ENCODE data around the gene PLXDC2.

The PLXDC2 gene

GRCh38 chr10:19906108-19906791 lies 90.0 kb downstream of the PLXDC2 start:
- H3K4me1 Mint-ChIP-seq, result peaks cover 46% of the 10 kb centered on the region
- DNase-seq, result no peak
- no peak overlapping the region for H3K4me3 Mint-ChIP-seq
- TF ChIP-seq, protein P1, sequence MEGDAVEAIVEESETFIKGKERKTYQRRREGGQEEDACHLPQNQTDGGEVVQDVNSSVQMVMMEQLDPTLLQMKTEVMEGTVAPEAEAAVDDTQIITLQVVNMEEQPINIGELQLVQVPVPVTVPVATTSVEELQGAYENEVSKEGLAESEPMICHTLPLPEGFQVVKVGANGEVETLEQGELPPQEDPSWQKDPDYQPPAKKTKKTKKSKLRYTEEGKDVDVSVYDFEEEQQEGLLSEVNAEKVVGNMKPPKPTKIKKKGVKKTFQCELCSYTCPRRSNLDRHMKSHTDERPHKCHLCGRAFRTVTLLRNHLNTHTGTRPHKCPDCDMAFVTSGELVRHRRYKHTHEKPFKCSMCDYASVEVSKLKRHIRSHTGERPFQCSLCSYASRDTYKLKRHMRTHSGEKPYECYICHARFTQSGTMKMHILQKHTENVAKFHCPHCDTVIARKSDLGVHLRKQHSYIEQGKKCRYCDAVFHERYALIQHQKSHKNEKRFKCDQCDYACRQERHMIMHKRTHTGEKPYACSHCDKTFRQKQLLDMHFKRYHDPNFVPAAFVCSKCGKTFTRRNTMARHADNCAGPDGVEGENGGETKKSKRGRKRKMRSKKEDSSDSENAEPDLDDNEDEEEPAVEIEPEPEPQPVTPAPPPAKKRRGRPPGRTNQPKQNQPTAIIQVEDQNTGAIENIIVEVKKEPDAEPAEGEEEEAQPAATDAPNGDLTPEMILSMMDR (IDR thresholded peaks at IDR 0.05), result no peak
- peaks cover 30% of the 10 kb centered on the region for H3K9me3 Mint-ChIP-seq
- peaks cover 30% of the 10 kb centered on the region for H3K36me3 Mint-ChIP-seq (ENCODE audit: low read depth)
- H3K27me3 Mint-ChIP-seq (ENCODE audit: low read depth, poor library complexity), result no peaks in the 10 kb centered on the region
- H3K27ac Mint-ChIP-seq, result peak overlapping the region; percentile 8

- Mint-ChIP-seq H3K9me3 (peaks cover 6% of the 10 kb centered on the region), H3K4me1 (peaks cover 49% of the 10 kb centered on the region)
- no peak for DNase-seq
Observed at GRCh38 chr10:19908991-19909696, 92.9 kb downstream of the PLXDC2 start.

GRCh38 chr10:19911886-19912285 lies 95.7 kb downstream of the PLXDC2 start:
- TF ChIP-seq, protein P1 (IDR thresholded peaks at IDR 0.05), result no peak
- DNase-seq, result no peak
- Mint-ChIP-seq H3K27ac (no peak overlapping the region), H3K9me3 (no peaks in the 10 kb centered on the region), H3K27me3 (ENCODE audit: low read depth, poor library complexity) (no peaks in the 10 kb centered on the region), H3K4me1 (peaks cover 25% of the 10 kb centered on the region), H3K36me3 (ENCODE audit: low read depth) (peaks cover 18% of the 10 kb centered on the region), H3K4me3 (no peak overlapping the region)

More at GRCh38 chr10:19908991-19909696, 92.9 kb downstream of the PLXDC2 start:
- H3K36me3 Mint-ChIP-seq (ENCODE audit: low read depth), result peaks cover 7% of the 10 kb centered on the region
- no peak overlapping the region for H3K27ac Mint-ChIP-seq
- TF ChIP-seq, protein P1 (IDR thresholded peaks at IDR 0.05), result no peak
- no peaks in the 10 kb centered on the region for H3K27me3 Mint-ChIP-seq (ENCODE audit: low read depth, poor library complexity)
- H3K4me3 Mint-ChIP-seq, result no peak overlapping the region

DNA sequence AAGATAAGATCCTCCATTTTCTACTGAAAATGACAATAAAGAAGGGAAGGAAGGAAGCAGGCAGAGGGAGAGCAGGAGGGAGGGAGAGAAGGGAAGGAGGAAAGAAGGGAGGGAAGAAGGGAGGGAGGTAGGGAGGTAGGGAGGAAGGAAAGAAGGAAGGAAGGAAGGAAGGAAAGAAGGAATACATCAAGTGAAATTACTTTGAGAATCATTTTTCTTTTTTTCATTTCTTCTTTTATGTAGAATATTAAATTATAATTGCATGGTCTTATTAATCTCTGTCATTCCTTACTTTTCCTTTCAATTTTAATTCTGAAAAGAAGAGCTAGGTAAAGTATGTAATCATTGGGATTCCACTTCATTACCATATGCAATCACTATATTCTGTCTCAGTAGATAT lies 97.8 kb downstream of the PLXDC2 start:
- no peak overlapping the region for H3K27ac Mint-ChIP-seq
- no peak for DNase-seq
- no peaks in the 10 kb centered on the region for H3K27me3 Mint-ChIP-seq (ENCODE audit: low read depth, poor library complexity)
- peaks cover 27% of the 10 kb centered on the region for H3K4me1 Mint-ChIP-seq
- TF ChIP-seq, protein P1 (IDR thresholded peaks at IDR 0.05), result no peak
- H3K4me3 Mint-ChIP-seq, result no peak overlapping the region
- H3K36me3 Mint-ChIP-seq (ENCODE audit: low read depth), result peaks cover 18% of the 10 kb centered on the region
- no peaks in the 10 kb centered on the region for H3K9me3 Mint-ChIP-seq

DNA sequence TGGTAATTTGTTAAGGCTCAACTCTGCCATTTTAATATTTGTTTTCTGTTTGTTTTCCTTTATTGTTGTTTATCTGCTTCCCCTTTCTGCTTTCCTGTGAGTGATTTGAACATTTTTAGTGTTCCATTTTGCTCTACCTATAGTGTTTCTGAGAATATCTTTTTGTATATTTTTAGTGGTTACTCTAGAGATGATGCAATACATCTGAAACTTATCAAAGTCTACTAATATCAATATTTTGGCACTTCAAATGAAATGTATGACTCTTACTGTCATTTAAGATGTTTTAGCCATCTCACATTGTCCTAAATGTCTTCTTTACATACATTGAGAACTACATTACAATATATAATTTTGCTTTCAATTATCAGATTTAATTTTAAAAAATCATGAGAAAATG lies 98.9 kb downstream of the PLXDC2 start:
- Mint-ChIP-seq H3K4me1 (peaks cover 34% of the 10 kb centered on the region), H3K9me3 (no peaks in the 10 kb centered on the region)

More for the DNA sequence above, 98.9 kb downstream of the PLXDC2 start:
- H3K4me3 Mint-ChIP-seq, result no peak overlapping the region
- DNase-seq, result no peak
- peaks cover 18% of the 10 kb centered on the region for H3K36me3 Mint-ChIP-seq (ENCODE audit: low read depth)
- H3K27me3 Mint-ChIP-seq (ENCODE audit: low read depth, poor library complexity), result no peaks in the 10 kb centered on the region
- TF ChIP-seq, protein P1 (IDR thresholded peaks at IDR 0.05), result no peak
- no peak overlapping the region for H3K27ac Mint-ChIP-seq
